Gastroesophageal sphincter (tissue), 4 donors: ENCODE results near the gene NUDT14. TPM values are rescaled to one million over a fixed set of nuclear protein-coding genes. Genes with fewer than 3 reads are reported as not detected.

Source experiments
- ATAC-seq: fragments of 150-250 bp; one replicate; pipeline ENCODE4 v1.9.1; 2016; ENCODE audit warnings: mild to moderate bottlenecking, moderate library complexity
- H3K27ac ChIP-seq, 4 donors: fragments of 200-600 bp; sonication (generic) in 3 of 4; 1 replicate in 3 of 4; 2 replicates in 1 of 4; pipeline ENCODE4 v1.5.1; 2016 to 2019
- H3K27me3 ChIP-seq: fragments of 200-600 bp; sonication (generic); one replicate; pipeline ENCODE4 v1.5.1; 2019
- H3K36me3 ChIP-seq, 2 donors: fragments of 200-600 bp; sonication (generic); one replicate each; pipeline ENCODE4 v1.5.1; 2019; ENCODE audit warnings: control low read depth in 1 of 2
- H3K4me1 ChIP-seq, 3 donors: fragments of 200-600 bp; sonication (generic); 1 replicate in 2 of 3; 2 replicates in 1 of 3; pipeline ENCODE4 v1.5.1; 2016 to 2019; ENCODE audit warnings: control low read depth in 2 of 3
- H3K4me3 ChIP-seq, 2 donors: fragments of 200-600 bp; sonication (generic); one replicate each; pipeline ENCODE4 v1.5.1; 2019; ENCODE audit warnings: mild to moderate bottlenecking in 1 of 2, moderate library complexity in 1 of 2
- H3K9me3 ChIP-seq, 3 donors: fragments of 200-600 bp; sonication (generic); one replicate each; pipeline ENCODE4 v1.5.1; 2017 to 2019; ENCODE audit warnings: control low read depth in 2 of 3
- CTCF ChIP-seq, 4 experiments: fragments of 200-600 bp in 2 of 4; fragments of 450-650 bp in 2 of 4; sonication (generic) in 1 of 4; IDR thresholded peaks; one replicate each; pipeline ENCODE4 v1.5.1; 2017 to 2019; ENCODE audit warnings: antibody characterized with exemption in 4 of 4, mild to moderate bottlenecking in 2 of 4, moderate library complexity in 2 of 4
- EP300 ChIP-seq: sonication (generic); formaldehyde crosslinking; IDR thresholded peaks from one replicate; pipeline ENCODE4 v1.6.1; 2017; ENCODE audit warnings: antibody characterized with exemption, mild to moderate bottlenecking
- POLR2A ChIP-seq, 2 donors: fragments of 450-650 bp; IDR thresholded peaks; one replicate each; pipeline ENCODE4 v1.6.1; 2017; ENCODE audit warnings: antibody characterized with exemption in 2 of 2, mild to moderate bottlenecking in 2 of 2, moderate library complexity in 1 of 2
- POLR2AphosphoS5 ChIP-seq: sonication (generic); formaldehyde crosslinking; IDR thresholded peaks from one replicate; pipeline ENCODE4 v1.6.1; 2017; ENCODE audit warnings: antibody characterized with exemption
- WGBS, 2 donors: methylation state at CpG; one replicate each; pipeline ENCODE4 v1.1.5; 2018; ENCODE audit warnings: low coverage in 1 of 2; 5-methylcytosine and 5-hydroxymethylcytosine counted together
- total RNA-seq, 4 donors: library from RNA; depleted of rRNA; stranded (reverse); fragments of >200 nt; gene quantifications; one replicate each; pipeline ENCODE4 v1.1.0, GENCODE V29; 2016

NUDT14 gene
- total RNA-seq, 4 donors from 2014 or later: 3.4 to 8.4 (median 4.6) TPM

GRCh38 chr14:105224845-105225570 lies 43.9 kb upstream of the NUDT14 start:
- no peaks in the 10 kb centered on the region for H3K9me3 ChIP-seq
- peaks cover 0 to 12% (median 0%) of the 10 kb centered on the region in 3 donors for H3K4me1 ChIP-seq
- H3K27me3 ChIP-seq: no peaks in the 10 kb centered on the region
- no peak overlapping the region for H3K27ac ChIP-seq
- H3K4me3 ChIP-seq: no peak overlapping the region
- WGBS, 2 donors: 73 to 98% methylated on average over 3 to 4 of the region's 11 CpGs
- peaks cover 0 to 83% of the 10 kb centered on the region in 2 donors for H3K36me3 ChIP-seq
- TF ChIP-seq POLR2A (IDR thresholded peaks at IDR 0.05) (no peak), CTCF (IDR thresholded peaks at IDR 0.05) (no peak), POLR2AphosphoS5 (no peak), EP300 (no peak)
- no peak for ATAC-seq

GRCh38 chr14:105223770-105224544 lies 42.8 kb upstream of the NUDT14 start:
- no peaks in the 10 kb centered on the region for H3K9me3 ChIP-seq
- H3K27ac ChIP-seq: no peak overlapping the region
- WGBS, 2 donors: 88 to 93% methylated on average over 12 to 15 of the region's 15 CpGs
- H3K36me3 ChIP-seq: peaks cover 0 to 94% of the 10 kb centered on the region in 2 donors
- H3K27me3 ChIP-seq: no peaks in the 10 kb centered on the region
- no peak overlapping the region for H3K4me3 ChIP-seq
- no peak for TF ChIP-seq CTCF (IDR thresholded peaks at IDR 0.05)
- TF ChIP-seq EP300: no peak
- no peak for TF ChIP-seq POLR2A (IDR thresholded peaks at IDR 0.05)
- no peak for TF ChIP-seq POLR2AphosphoS5
- H3K4me1 ChIP-seq: peaks cover 0 to 12% (median 0%) of the 10 kb centered on the region in 3 donors
- no peak for ATAC-seq

GRCh38 chr14:105223260-105223659 lies 42.1 kb upstream of the NUDT14 start:
- no peak for TF ChIP-seq CTCF (IDR thresholded peaks at IDR 0.05)
- no peak for ATAC-seq
- Histone ChIP-seq H3K4me3 (no peak overlapping the region), H3K27ac (no peak overlapping the region), H3K36me3 (peaks cover 0 to 96% of the 10 kb centered on the region in 2 donors), H3K9me3 (no peaks in the 10 kb centered on the region), H3K27me3 (no peaks in the 10 kb centered on the region), H3K4me1 (peaks cover 0 to 12% (median 0%) of the 10 kb centered on the region in 3 donors)
- 88 to 95% methylated on average over 15 to 16 of the region's 16 CpGs for WGBS, 2 donors

- Histone ChIP-seq H3K36me3 (peaks cover 0 to 97% of the 10 kb centered on the region in 2 donors), H3K9me3 (no peaks in the 10 kb centered on the region), H3K4me3 (no peak overlapping the region), H3K4me1 (peaks cover 0 to 12% (median 0%) of the 10 kb centered on the region in 3 donors), H3K27me3 (no peaks in the 10 kb centered on the region), H3K27ac (peak overlapping the region in 1 of 4 donors; percentile 15)
- 85 to 93% methylated on average over 3 to 9 of the region's 27 CpGs for WGBS, 2 donors
- no peak for TF ChIP-seq EP300
- no peak for TF ChIP-seq CTCF (IDR thresholded peaks at IDR 0.05)
- TF ChIP-seq POLR2A (IDR thresholded peaks at IDR 0.05): no peak
- TF ChIP-seq POLR2AphosphoS5: no peak
- no peak for ATAC-seq
Measured at GRCh38 chr14:105221598-105222178, 40.6 kb upstream of the NUDT14 start.
